HG03442 (cell line): ENCODE results near the gene HTN1.
"Not testable (repeated sequence)": the region's sequence is repeated elsewhere in the genome, so short reads cannot be mapped to it uniquely, and the experiment has no call there.

Experiments
- ATAC-seq: cut with Tn5 transposase; IDR thresholded peaks from one replicate; pipeline ENCODE4 v1.9.1; 2021; ENCODE audit warnings: mild to moderate bottlenecking, moderate library complexity; ENCODE audit not compliant: unreplicated experiment

HTN1 gene

GRCh38 chr4:70050138-70050537, at the start of gene HTN1:
TSS of gene HTN1 (plus strand) at chr4:70050438. CDS start at chr4:70053077, 2,639 bp downstream.
- not testable (repeated sequence) for ATAC-seq

- no peak for ATAC-seq
Measured at GRCh38 chr4:70000711-70001110, 49.5 kb upstream of the HTN1 start.

- ATAC-seq, result no peak
Measured at GRCh38 chr4:70002507-70002906, 47.7 kb upstream of the HTN1 start.

- ATAC-seq, result no peak
Measured at GRCh38 chr4:70008771-70009170, 41.5 kb upstream of the HTN1 start.

GRCh38 chr4:70019006-70019405, 31.2 kb upstream of the HTN1 start:
- ATAC-seq, result not testable (repeated sequence)

- no peak for ATAC-seq
Measured at GRCh38 chr4:70023218-70023617, 27.0 kb upstream of the HTN1 start.

GRCh38 chr4:70027011-70027410, 23.2 kb upstream of the HTN1 start:
- no peak for ATAC-seq

GRCh38 chr4:70028159-70028558, 22.1 kb upstream of the HTN1 start, which contains the start of gene HTN3:
TSS of gene HTN3 (plus strand) at chr4:70028459. CDS start at chr4:70030741, 2,282 bp downstream.
- not testable (repeated sequence) for ATAC-seq

- ATAC-seq, result not testable (repeated sequence)
Measured at GRCh38 chr4:70037559-70037958, 12.7 kb upstream of the HTN1 start.

GRCh38 chr4:70039928-70040327, 10.3 kb upstream of the HTN1 start:
- ATAC-seq, result not testable (repeated sequence)

- no peak for ATAC-seq
Measured at GRCh38 chr4:70041652-70042286, 8.5 kb upstream of the HTN1 start.

GRCh38 chr4:70056534-70056933, 6.3 kb downstream of the HTN1 start:
- not testable (repeated sequence) for ATAC-seq

- ATAC-seq, result no peak
Measured at GRCh38 chr4:70057651-70058050, 7.4 kb downstream of the HTN1 start.

- no peak for ATAC-seq
Measured at GRCh38 chr4:70059149-70059548, 8.9 kb downstream of the HTN1 start.

GRCh38 chr4:70062000-70062399, 11.8 kb downstream of the HTN1 start:
- ATAC-seq, result peak; percentile 88

GRCh38 chr4:70080205-70080604, 30.0 kb downstream of the HTN1 start:
- ATAC-seq, result no peak

- ATAC-seq, result no peak
Measured at GRCh38 chr4:70099206-70099605, 49.0 kb downstream of the HTN1 start.
